ENCODE data around the gene ZSWIM5.

DNA sequence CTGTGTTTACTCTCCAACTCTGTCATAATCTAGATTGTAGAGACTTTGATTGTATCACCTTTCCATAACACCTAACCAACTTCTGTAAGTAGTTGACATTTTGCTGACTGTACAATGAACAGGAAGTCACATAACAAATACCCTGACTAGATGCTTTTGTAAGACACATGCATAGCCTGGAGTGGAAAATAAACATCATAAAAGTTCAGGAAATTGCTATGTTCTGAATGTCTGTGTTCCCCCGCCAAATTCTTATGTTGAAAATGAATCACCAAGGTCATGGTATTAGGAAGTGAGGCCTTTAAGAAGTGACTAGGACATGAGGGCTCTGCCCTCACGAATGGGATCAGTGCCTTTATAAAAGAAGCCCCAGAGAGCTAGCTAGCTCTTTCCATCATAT, 40.4 kb upstream of the ZSWIM5 start:
- TF ChIP-seq CTCF (IDR thresholded peaks at IDR 0.05): no peak
- TF ChIP-seq POLR2A (IDR thresholded peaks at IDR 0.05): no peak

All from lower leg skin (tissue), 3 donors.